Measurements from ENCODE around the gene CCDC150. TPM values are rescaled to one million over a fixed set of nuclear protein-coding genes. Genes with fewer than 3 reads are reported as not detected.
A peak's percentile ranks its signal among the peaks of the same experiment; 100 is the strongest.

Gene CCDC150
- total RNA-seq = 1 to 10 TPM in 3 of 4 donors, under 1 TPM in 1; 0.94 to 3.2 (median 1.5) TPM

DNA sequence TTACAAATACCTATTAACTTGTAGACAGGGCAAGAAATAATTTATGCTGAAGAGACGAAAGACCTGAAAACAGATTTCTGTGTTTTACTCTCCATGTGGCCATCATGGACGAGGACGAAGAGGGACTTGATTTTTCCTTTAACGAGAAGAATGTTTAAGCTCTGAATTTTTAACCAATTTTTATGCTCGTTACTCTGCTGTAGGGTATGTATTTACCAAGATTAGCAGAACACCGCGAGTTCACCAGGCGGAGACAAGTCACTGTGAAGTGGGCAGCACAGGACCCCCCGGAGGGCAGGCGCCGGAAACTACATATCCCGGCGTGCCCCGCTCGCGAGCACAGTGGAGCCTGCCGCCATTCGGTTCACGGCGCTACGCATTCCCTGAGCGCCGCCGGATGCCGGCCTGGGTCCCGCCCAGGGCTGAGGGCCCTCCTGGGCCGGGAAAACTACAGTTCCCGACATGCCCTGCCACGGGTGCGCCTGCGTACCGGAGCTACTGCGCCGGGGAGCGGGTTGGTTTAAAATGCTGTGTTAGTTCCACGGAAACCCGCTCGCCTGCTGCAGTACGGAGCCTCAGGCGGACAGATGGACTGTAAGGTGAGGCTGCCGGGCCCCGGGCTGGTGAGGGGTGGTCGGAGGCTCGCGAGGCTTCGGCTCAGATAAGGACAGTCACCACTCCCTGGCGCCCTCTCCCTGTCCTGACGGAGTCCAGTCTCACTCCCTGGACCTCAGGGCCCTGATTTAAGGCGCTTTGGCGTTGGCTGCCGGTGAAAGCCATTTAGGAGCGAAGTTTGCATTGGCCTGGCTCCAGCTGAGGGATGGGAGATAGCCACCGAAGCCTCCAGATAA lies at the start of gene CCDC150:
TSS of gene CCDC150 (plus strand) at position 536 of the 851 bp plus-strand sequence. CDS start at position 588, 52 bp downstream.
- 7 to 9% methylated on average over 23 to 39 of the region's 53 CpGs for WGBS, 2 donors
- Histone ChIP-seq H3K4me3 (replicated peaks in 1 of 3) (peak within 1 kb of the TSS; percentile 34 to 48 (median 35)), H3K27me3 (no peaks in the 10 kb centered on the region), H3K36me3 (no peaks in the 10 kb centered on the region), H3K4me1 (no peaks in the 10 kb centered on the region), H3K27ac (no peak within 1 kb of the TSS), H3K9me3 (no peaks in the 10 kb centered on the region)
- intact Hi-C loops (cut with DNase I) = no loop called here
- peak; percentile 91 to 94 for DNase-seq
- TF ChIP-seq POLR2A (IDR thresholded peaks at IDR 0.05) = peak in 1 of 2 donors; percentile 16
- TF ChIP-seq, protein P1, sequence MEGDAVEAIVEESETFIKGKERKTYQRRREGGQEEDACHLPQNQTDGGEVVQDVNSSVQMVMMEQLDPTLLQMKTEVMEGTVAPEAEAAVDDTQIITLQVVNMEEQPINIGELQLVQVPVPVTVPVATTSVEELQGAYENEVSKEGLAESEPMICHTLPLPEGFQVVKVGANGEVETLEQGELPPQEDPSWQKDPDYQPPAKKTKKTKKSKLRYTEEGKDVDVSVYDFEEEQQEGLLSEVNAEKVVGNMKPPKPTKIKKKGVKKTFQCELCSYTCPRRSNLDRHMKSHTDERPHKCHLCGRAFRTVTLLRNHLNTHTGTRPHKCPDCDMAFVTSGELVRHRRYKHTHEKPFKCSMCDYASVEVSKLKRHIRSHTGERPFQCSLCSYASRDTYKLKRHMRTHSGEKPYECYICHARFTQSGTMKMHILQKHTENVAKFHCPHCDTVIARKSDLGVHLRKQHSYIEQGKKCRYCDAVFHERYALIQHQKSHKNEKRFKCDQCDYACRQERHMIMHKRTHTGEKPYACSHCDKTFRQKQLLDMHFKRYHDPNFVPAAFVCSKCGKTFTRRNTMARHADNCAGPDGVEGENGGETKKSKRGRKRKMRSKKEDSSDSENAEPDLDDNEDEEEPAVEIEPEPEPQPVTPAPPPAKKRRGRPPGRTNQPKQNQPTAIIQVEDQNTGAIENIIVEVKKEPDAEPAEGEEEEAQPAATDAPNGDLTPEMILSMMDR (IDR thresholded peaks at IDR 0.05) = peak in 2 of 6 experiments; percentile 26

DNA sequence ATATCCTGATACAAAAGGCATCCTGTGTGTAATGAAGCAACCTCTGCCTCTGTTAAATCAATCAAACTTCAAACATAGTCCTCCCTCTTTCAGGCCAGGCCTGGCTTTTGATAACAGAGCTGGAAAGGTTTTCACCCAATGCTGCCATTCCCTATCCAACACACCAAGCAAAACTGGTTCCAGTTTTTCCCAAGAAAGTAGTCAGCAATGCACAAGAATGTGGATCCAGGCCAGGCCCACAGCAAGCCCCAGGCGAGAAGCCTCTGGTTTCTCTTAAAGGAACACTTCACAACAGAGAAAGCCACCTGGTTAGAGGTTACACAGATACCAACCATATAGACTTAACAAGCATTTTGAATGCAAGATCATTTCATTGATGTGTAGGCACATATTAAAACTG lies 49.2 kb upstream of the CCDC150 start:
- Histone ChIP-seq H3K4me3 (replicated peaks in 1 of 3) (no peak overlapping the region), H3K27me3 (no peaks in the 10 kb centered on the region), H3K36me3 (no peaks in the 10 kb centered on the region), H3K9me3 (no peaks in the 10 kb centered on the region), H3K27ac (no peak overlapping the region), H3K4me1 (peaks cover 0 to 3% of the 10 kb centered on the region in 2 donors)
- 23 to 25% methylated on average over 1 of the region's 1 CpG for WGBS, 2 donors
- no peak for DNase-seq
- intact Hi-C loops (cut with DNase I) = no loop called here
- no peak for TF ChIP-seq POLR2A (IDR thresholded peaks at IDR 0.05)
- TF ChIP-seq, protein P1 (IDR thresholded peaks at IDR 0.05) = no peak

DNA sequence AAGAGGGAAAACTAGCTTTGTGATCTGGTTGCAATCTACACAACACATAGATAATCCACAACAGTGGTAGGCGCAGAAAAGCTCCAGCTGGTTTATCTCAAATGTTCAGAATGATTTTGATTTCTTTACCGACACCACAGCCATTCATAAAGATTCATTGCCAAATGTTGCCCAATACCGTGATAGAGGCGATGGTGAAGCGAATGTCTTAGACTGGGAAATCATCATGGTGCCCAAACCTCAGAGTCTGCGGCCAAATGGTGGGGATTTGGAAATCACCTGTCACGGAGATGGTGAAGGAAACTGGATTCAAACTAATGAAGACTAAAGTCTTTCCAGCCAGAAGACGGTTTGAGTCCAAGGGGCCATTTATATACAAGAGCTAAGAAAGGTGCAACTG lies 48.5 kb upstream of the CCDC150 start:
- H3K9me3 ChIP-seq = no peaks in the 10 kb centered on the region

DNA sequence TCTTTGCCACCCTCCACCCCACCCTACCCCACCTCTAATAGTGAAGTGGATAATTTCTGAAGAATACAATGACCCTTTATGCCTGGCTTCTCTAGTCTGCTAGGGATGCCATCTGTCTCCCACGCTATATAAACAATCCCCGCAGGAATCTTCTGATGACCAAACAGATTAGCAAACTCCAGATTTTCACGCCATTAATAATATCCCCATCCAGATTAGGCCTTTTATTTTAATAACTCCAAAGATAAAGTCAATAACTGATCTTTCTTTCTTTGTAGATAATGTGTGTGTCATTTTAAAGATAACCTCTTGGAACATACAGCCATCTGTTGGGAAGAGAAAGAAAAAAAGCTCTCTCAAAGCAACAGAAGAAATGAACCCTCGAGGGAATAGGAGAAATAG lies 47.9 kb upstream of the CCDC150 start:
- H3K36me3 ChIP-seq = no peaks in the 10 kb centered on the region
- peaks cover 0 to 3% of the 10 kb centered on the region in 2 donors for H3K4me1 ChIP-seq
- no peak overlapping the region for H3K4me3 ChIP-seq (replicated peaks in 1 of 3)
- intact Hi-C loops (cut with DNase I) = no loop called here
- H3K9me3 ChIP-seq = no peaks in the 10 kb centered on the region
- 81 to 87% methylated on average over 4 of the region's 4 CpGs for WGBS, 2 donors
- TF ChIP-seq, protein P1 (IDR thresholded peaks at IDR 0.05) = no peak
- TF ChIP-seq POLR2A (IDR thresholded peaks at IDR 0.05) = no peak
- H3K27ac ChIP-seq = no peak overlapping the region
- H3K27me3 ChIP-seq = no peaks in the 10 kb centered on the region
- DNase-seq = no peak

More for the DNA sequence above, 48.5 kb upstream of the CCDC150 start:
- Histone ChIP-seq H3K36me3 (no peaks in the 10 kb centered on the region), H3K4me1 (peaks cover 0 to 3% of the 10 kb centered on the region in 2 donors), H3K27ac (no peak overlapping the region), H3K27me3 (no peaks in the 10 kb centered on the region), H3K4me3 (replicated peaks in 1 of 3) (no peak overlapping the region)
- 97 to 99% methylated on average over 8 of the region's 8 CpGs for WGBS, 2 donors
- TF ChIP-seq POLR2A (IDR thresholded peaks at IDR 0.05) = no peak
- TF ChIP-seq, protein P1 (IDR thresholded peaks at IDR 0.05) = no peak
- no peak for DNase-seq
- intact Hi-C loops (cut with DNase I) = no loop called here

DNA sequence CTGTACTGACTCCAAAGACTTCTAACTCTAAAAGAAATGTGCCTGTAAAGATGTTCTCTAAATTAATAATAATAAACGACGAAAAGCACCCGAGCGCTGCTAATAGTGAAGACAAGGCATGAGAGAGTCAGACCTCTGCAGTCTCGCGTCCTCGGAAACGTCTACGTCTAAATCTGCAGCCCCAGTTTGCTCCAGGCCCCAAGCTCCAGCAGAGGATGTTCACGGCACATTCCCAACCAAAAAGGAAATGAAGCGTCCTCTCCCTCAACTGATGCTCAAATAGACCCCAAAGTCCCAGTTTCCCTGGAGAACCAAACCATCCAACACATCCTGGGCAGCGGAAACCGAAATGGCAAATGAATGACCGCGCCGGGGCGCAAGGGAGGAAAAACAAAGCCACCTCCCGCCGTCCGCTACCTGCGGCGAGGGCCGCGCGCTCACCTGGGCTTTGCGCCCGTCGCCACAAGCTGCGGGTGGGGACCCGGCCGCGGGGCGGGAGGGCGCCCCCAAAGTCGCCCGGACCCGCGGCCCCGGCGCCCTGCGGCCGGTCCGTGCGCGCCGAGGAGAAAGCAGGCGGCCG lies 47.1 kb upstream of the CCDC150 start:
- WGBS, 2 donors = 0 to 2% methylated on average over 18 to 20 of the region's 48 CpGs
- H3K27ac ChIP-seq = no peak overlapping the region
- no peaks in the 10 kb centered on the region for H3K36me3 ChIP-seq
- peaks cover 0 to 3% of the 10 kb centered on the region in 2 donors for H3K4me1 ChIP-seq
- peak; percentile 22 to 53 for DNase-seq
- H3K9me3 ChIP-seq = no peaks in the 10 kb centered on the region
- no peak for TF ChIP-seq POLR2A (IDR thresholded peaks at IDR 0.05)
- TF ChIP-seq, protein P1 (IDR thresholded peaks at IDR 0.05) = peak in 1 of 6 experiments; percentile 20
- intact Hi-C loops (cut with DNase I) = no loop called here
- no peaks in the 10 kb centered on the region for H3K27me3 ChIP-seq
- H3K4me3 ChIP-seq (replicated peaks in 1 of 3) = peak overlapping the region in 1 of 3 donors; percentile 40

All from thyroid gland (tissue), 4 donors.